WERI-Rb-1 (cell line): ENCODE data around the gene MIDN.

Experiments used
- DNase-seq: peaks from one replicate; pipeline ENCODE4 v3.0.0-alpha.2; 2020
- H3K27ac ChIP-seq: fragments of 250-450 bp; sonication (Bioruptor Pico); 2 replicates; pipeline ENCODE4 v1.5.1; 2020; ENCODE audit warnings: mild to moderate bottlenecking, moderate library complexity
- H3K27me3 ChIP-seq: fragments of 250-450 bp; sonication (Bioruptor Pico); 2 replicates; pipeline ENCODE4 v1.5.1; 2021; ENCODE audit warnings: mild to moderate bottlenecking, low read depth, moderate library complexity; ENCODE audit not compliant: insufficient read depth, severe bottlenecking
- H3K36me3 ChIP-seq: fragments of 250-450 bp; sonication (Bioruptor Pico); 2 replicates; pipeline ENCODE4 v1.5.1; 2020; ENCODE audit warnings: mild to moderate bottlenecking, moderate library complexity
- H3K4me3 ChIP-seq: 2 replicates; pipeline ENCODE4 v1.5.1; 2011; ENCODE audit warnings: low read depth, mild to moderate bottlenecking, control low read depth, low read length
- H3K9me3 ChIP-seq: fragments of 250-450 bp; sonication (Bioruptor Pico); 2 replicates; pipeline ENCODE4 v1.5.1; 2021; ENCODE audit warnings: mild to moderate bottlenecking, moderate library complexity; ENCODE audit not compliant: severe bottlenecking
- TF ChIP-seq, protein P1 (sequence below): IDR thresholded peaks from 2 replicates; pipeline ENCODE4 v1.5.1; 2011; ENCODE audit warnings: low read depth, mild to moderate bottlenecking, control low read depth, inconsistent platforms, low read length

Gene MIDN

DNA sequence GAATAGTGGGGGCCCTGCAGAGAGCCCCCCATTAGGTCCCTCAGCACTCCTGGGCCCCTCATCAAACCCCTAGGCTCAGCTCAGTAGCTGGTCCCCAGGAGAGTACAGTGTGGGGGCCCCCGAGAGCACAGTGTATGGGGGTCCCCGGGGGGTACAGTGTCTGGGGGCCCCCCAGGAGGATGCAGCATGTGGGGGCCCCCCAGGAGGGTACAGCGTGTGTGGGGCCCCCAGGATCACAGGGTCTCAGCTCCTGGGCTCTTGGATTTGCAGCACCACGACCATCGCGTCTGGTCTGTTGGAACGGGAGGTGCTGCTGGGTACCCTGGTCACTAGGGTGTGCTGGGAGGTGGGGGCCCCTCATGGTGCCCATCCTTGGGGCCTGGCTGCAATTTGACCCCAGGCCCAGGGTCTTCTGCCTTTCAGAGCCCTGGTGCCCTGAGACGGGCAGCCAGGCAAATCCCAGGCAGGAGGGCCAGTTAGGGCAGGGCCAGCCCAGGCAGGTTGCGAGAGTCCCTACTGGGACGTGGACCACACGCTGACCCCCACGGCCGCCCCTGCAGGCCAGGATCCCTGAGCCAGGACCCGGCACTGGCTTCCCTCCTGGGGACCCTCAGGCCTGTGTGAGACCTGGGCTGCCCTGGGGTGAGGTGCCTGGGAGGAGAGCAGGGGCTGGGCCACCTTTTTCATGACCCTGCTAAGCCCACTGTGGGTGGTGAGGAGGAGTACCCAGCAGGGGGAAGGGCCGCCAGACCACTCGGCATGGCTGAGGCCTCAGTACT lies 24.1 kb upstream of the MIDN start:
- H3K27me3 ChIP-seq: no peaks in the 10 kb centered on the region
- TF ChIP-seq, protein P1, sequence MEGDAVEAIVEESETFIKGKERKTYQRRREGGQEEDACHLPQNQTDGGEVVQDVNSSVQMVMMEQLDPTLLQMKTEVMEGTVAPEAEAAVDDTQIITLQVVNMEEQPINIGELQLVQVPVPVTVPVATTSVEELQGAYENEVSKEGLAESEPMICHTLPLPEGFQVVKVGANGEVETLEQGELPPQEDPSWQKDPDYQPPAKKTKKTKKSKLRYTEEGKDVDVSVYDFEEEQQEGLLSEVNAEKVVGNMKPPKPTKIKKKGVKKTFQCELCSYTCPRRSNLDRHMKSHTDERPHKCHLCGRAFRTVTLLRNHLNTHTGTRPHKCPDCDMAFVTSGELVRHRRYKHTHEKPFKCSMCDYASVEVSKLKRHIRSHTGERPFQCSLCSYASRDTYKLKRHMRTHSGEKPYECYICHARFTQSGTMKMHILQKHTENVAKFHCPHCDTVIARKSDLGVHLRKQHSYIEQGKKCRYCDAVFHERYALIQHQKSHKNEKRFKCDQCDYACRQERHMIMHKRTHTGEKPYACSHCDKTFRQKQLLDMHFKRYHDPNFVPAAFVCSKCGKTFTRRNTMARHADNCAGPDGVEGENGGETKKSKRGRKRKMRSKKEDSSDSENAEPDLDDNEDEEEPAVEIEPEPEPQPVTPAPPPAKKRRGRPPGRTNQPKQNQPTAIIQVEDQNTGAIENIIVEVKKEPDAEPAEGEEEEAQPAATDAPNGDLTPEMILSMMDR: no peak
- no peak for DNase-seq
- peaks cover 74% of the 10 kb centered on the region for H3K36me3 ChIP-seq
- H3K4me3 ChIP-seq: no peak overlapping the region
- no peak overlapping the region for H3K27ac ChIP-seq
- no peaks in the 10 kb centered on the region for H3K9me3 ChIP-seq

DNA sequence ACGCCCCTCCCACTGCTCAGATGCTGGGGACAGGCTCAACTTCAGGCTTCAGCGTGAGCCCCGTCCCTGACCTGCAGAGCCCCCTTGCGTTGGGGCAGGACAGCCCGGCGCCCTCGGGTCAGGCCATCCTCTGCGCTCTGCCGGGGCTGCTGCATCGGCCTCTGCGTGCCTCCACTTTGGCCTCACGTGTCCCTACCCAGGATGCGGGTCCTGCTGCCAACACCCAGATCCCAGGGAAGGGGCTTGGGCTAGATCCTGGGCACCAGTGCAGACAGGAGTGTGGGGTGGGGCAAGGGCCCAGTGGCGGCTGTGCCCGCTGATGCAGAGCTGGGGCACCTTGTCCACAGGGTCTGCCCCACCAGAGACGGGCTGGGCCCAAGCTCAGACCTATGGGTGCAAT lies 23.5 kb upstream of the MIDN start:
- DNase-seq: no peak
- H3K36me3 ChIP-seq: peaks cover 74% of the 10 kb centered on the region
- H3K4me3 ChIP-seq: no peak overlapping the region
- H3K9me3 ChIP-seq: no peaks in the 10 kb centered on the region
- TF ChIP-seq, protein P1: no peak
- no peak overlapping the region for H3K27ac ChIP-seq
- no peaks in the 10 kb centered on the region for H3K27me3 ChIP-seq

DNA sequence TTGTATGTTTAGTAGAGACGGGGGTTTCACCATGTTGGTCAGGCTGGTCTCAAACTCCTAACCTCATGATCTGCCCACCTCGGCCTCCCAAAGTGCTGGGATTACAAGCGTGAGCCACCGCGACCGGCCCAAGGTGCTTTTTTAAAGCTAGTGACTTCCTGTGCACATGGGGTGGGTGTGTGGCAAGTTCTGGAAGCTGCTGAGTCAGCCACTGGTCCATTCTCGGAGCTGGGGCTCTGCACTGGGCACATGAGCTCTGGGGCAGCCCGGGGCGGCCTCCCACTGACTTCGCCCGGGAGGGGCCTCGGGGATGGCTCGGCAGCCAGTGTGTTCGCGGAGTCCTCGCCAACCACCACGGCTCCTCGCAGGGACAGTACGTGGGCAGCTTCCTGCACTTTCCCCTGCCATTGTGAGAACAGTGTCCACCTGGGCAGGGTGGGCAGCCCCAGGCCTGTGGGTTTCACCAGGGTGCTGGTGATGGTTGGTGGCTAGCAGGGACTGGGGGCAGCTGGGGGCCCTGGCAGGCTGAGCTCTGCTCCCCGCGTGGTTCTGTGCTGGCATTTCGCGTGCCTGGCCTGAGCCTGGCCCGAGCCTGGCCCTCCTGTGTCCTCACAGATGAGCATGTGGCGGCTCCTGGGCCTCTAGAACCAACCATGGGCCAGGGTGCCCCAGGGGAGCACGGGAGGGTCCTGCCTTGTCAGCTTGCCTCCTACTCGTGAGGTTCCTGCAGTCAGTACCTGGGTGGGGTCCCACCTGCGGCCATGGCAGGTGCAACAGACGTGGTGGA lies 22.8 kb upstream of the MIDN start:
- Histone ChIP-seq H3K9me3 (no peaks in the 10 kb centered on the region), H3K36me3 (peaks cover 72% of the 10 kb centered on the region), H3K4me3 (no peak overlapping the region), H3K27me3 (no peaks in the 10 kb centered on the region), H3K27ac (no peak overlapping the region)
- DNase-seq: no peak
- TF ChIP-seq, protein P1: no peak

DNA sequence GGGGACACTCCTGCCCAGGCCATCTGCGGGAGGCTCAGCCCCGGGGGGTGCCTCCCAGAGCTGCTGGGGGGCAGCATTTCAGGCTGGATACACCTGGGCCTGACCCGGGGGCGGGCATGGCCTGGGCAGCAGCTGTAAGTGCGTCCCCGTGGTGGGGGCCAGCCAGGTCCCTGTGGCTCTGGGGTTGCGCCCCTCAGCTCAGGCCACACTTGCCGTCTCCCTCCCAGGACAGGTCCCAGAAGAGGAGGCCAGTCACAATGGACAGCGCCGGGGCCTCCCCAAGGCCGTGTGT lies 22.2 kb upstream of the MIDN start:
- H3K36me3 ChIP-seq: peaks cover 66% of the 10 kb centered on the region
- no peak overlapping the region for H3K27ac ChIP-seq
- H3K4me3 ChIP-seq: no peak overlapping the region
- no peaks in the 10 kb centered on the region for H3K9me3 ChIP-seq
- TF ChIP-seq, protein P1: no peak
- H3K27me3 ChIP-seq: no peaks in the 10 kb centered on the region
- DNase-seq: no peak

DNA sequence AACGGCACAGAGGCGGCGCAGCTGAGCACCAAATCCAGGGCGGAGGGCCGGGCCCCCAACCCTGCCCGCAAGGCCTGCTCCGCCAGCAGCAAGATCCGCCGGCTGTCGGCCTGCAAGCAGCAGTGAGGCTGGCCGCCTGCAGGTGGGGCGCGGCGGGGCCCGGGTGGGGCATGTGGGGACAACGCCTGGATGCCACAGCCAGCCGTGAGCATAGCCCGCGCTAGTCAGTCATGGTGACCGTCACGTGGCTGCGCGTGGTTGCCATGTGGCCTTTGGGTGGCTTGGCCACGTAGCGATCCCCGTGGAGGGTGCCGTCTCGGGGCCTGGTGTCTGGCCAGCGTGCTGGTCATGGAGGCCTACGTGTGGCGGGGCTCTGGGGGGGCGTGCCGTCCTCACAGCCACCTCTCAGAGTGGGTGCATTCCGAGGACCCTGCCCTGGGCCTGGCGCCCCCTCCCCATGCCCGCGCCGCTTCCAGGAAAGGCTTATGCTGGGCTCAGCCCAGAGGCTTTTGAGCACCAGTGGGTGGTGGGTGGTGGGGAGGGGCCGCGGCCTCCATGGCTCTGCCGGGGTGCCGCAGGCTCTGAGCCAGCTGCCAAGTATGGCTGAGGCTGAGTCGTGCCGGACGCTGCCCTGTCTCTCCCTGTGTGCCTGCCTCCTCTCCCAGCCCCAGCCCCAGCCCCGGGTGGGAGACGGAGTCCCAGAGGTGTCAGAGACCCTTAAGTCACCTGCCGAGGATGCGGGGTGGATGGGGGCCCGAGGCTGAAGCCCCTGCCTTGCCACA lies 21.7 kb upstream of the MIDN start:
- no peak for DNase-seq
- TF ChIP-seq, protein P1: no peak
- Histone ChIP-seq H3K27me3 (no peaks in the 10 kb centered on the region), H3K9me3 (no peaks in the 10 kb centered on the region), H3K4me3 (no peak overlapping the region), H3K36me3 (peaks cover 61% of the 10 kb centered on the region), H3K27ac (no peak overlapping the region)
